ENCODE measurements around the gene IFIT1. TPM values are rescaled to one million over a fixed set of nuclear protein-coding genes. Genes with fewer than 3 reads are reported as not detected.

The IFIT1 gene
- polyA plus RNA-seq, 1 donor from 2014 or later: not detected

DNA sequence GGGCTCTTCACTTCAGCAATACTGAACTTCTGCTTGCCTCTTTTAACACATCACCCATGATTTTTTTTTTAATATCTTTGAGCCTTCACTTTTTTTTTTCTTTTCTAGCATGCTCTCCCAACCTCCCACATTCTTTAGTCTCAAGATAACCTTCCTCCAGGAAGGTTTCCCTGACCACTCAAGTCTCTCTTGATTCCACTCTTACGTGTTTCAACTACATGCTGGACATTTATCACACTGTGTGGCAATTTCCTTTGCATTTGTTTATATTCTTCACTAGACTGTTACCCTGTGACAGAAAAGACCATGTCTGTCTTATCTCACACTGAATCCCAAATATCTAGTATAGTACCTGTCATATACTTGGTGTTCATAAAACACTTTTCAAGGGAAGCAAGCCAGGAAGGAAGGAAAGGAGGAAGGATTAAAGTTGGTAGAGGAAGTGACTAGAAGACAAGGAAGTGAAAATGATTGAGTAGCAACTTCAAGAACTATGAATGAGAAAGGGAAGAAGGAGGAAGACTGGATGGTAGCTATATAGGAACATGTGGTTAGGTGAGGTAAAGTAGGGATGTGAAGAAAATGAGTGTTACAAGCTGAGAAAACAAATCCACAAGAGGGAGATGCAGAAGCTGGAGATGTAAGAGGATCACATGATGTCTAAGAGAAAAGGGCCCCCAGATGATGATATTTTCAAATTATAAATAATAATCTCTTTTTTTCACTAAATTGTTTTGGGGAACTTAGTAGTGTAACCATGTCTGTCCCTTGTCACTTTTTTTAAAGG lies 62.3 kb downstream of the IFIT1 start:
- Histone ChIP-seq H4K20me1 (ENCODE audit: insufficient read depth) (no peaks in the 10 kb centered on the region), H3K4me3 (ENCODE audit: low read length) (no peak overlapping the region), H3K27ac (ENCODE audit: low read length) (no peak overlapping the region), H3K4me2 (ENCODE audit: low read length) (no peak overlapping the region), H3K36me3 (ENCODE audit: insufficient read depth, low read length) (no peaks in the 10 kb centered on the region), H3F3A (ENCODE audit: insufficient read depth, low read length, poor library complexity, severe bottlenecking) (no peaks in the 10 kb centered on the region), H3K9me2 (ENCODE audit: insufficient read depth, low read length) (no peaks in the 10 kb centered on the region), H3K9me3 (ENCODE audit: low read length) (no peaks in the 10 kb centered on the region), H2AFZ (ENCODE audit: low read depth, low read length) (no peak overlapping the region), H3K79me2 (replicated peaks; ENCODE audit: insufficient read depth, low read length) (no peaks in the 10 kb centered on the region), H3K9ac (ENCODE audit: low read length) (no peak overlapping the region), H3K27me3 (ENCODE audit: insufficient read depth, low read depth, low read length) (no peaks in the 10 kb centered on the region)
- TF ChIP-seq, protein P1, sequence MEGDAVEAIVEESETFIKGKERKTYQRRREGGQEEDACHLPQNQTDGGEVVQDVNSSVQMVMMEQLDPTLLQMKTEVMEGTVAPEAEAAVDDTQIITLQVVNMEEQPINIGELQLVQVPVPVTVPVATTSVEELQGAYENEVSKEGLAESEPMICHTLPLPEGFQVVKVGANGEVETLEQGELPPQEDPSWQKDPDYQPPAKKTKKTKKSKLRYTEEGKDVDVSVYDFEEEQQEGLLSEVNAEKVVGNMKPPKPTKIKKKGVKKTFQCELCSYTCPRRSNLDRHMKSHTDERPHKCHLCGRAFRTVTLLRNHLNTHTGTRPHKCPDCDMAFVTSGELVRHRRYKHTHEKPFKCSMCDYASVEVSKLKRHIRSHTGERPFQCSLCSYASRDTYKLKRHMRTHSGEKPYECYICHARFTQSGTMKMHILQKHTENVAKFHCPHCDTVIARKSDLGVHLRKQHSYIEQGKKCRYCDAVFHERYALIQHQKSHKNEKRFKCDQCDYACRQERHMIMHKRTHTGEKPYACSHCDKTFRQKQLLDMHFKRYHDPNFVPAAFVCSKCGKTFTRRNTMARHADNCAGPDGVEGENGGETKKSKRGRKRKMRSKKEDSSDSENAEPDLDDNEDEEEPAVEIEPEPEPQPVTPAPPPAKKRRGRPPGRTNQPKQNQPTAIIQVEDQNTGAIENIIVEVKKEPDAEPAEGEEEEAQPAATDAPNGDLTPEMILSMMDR (IDR thresholded peaks at IDR 0.05; ENCODE audit: poor library complexity, severe bottlenecking): no peak
- TF ChIP-seq SMC3 (conservative IDR thresholded peaks at IDR 0.05; ENCODE audit: poor library complexity) (no peak), MXI1 (conservative IDR thresholded peaks at IDR 0.05; ENCODE audit: poor library complexity, severe bottlenecking) (no peak), POLR2AphosphoS5 (IDR thresholded peaks at IDR 0.05) (no peak), RAD21 (conservative IDR thresholded peaks at IDR 0.05) (no peak), EP300 (conservative IDR thresholded peaks at IDR 0.05; ENCODE audit: poor library complexity, severe bottlenecking) (no peak)

Other genes with a start within 250 kb of the IFIT1 start
- gene CH25H, start 185.3 kb upstream of the IFIT1 start, polyA plus RNA-seq: 0.22 TPM in 1 of 2 replicates, not detected in the other
- gene LIPA, start 140.8 kb upstream of the IFIT1 start, polyA plus RNA-seq: 20.8 and 28.3 TPM in 2 replicates
- gene IFIT2, start 90.6 kb upstream of the IFIT1 start, polyA plus RNA-seq: 0.26 and 1.1 TPM in 2 replicates
- gene IFIT3, start 64.6 kb upstream of the IFIT1 start, polyA plus RNA-seq: 0.24 TPM in 1 of 2 replicates, not detected in the other
- gene IFIT1B, start 14.6 kb upstream of the IFIT1 start, polyA plus RNA-seq: not detected in 2 replicates
- gene IFIT5, start 21.9 kb downstream of the IFIT1 start, polyA plus RNA-seq: 14.9 and 16.3 TPM in 2 replicates
- 0.04 TPM in 1 of 2 replicates, not detected in the other for gene SLC16A12, start 143.0 kb downstream of the IFIT1 start, polyA plus RNA-seq

Measured in neural cell (in vitro differentiated cells).